HCT116 (cell line): ENCODE results near the gene TSC22D3.

Experiments used
- ATF3 ChIP-seq: IDR thresholded peaks from 2 replicates; pipeline ENCODE4 v1.6.1; 2012
- CEBPB ChIP-seq: IDR thresholded peaks from 2 replicates; pipeline ENCODE4 v1.6.1; 2012; ENCODE audit warnings: low read depth
- CTCF ChIP-seq, 3 experiments: fragments of 200-600 bp in 1 of 3; sonication (generic) in 1 of 3; IDR thresholded peaks in 2 of 3; conservative IDR thresholded peaks in 1 of 3; 2 replicates each; pipeline ENCODE4 v1.5.1; 2012 to 2017; ENCODE audit warnings: low read depth in 2 of 3, low read length in 2 of 3, antibody characterized with exemption in 1 of 3, borderline replicate concordance in 1 of 3, control low read depth in 1 of 3, mild to moderate bottlenecking in 1 of 3, mixed read lengths in 1 of 3, mixed run types in 1 of 3, moderate library complexity in 1 of 3; ENCODE audit not compliant: insufficient read depth in 1 of 3
- EZH2 ChIP-seq: fragments of 200-600 bp; sonication (generic); IDR thresholded peaks from 2 replicates; pipeline ENCODE4 v1.6.1; 2017; ENCODE audit warnings: antibody characterized with exemption, mixed run types
- EZH2phosphoT487 ChIP-seq: fragments of 200-600 bp; IDR thresholded peaks from 2 replicates; pipeline ENCODE4 v1.6.1; 2018; ENCODE audit warnings: antibody characterized with exemption, borderline replicate concordance
- MAX ChIP-seq: IDR thresholded peaks from 2 replicates; pipeline ENCODE4 v1.6.1; 2012
- POLR2A ChIP-seq: IDR thresholded peaks from 2 replicates; pipeline ENCODE4 v1.7.0; 2011; ENCODE audit warnings: borderline replicate concordance; ENCODE audit not compliant: insufficient read depth, insufficient read length; ENCODE audit errors: extremely low read depth
- POLR2AphosphoS5 ChIP-seq: IDR thresholded peaks from 2 replicates; pipeline ENCODE4 v1.6.1; 2011; ENCODE audit warnings: mild to moderate bottlenecking, low read depth, low read length, moderate library complexity
- RAD21 ChIP-seq: IDR thresholded peaks from 2 replicates; pipeline ENCODE4 v1.6.1; 2012; ENCODE audit warnings: low read depth, mild to moderate bottlenecking
- SRF ChIP-seq: IDR thresholded peaks from 2 replicates; pipeline ENCODE4 v1.6.1; 2012; ENCODE audit warnings: low read depth
- TCF7L2 ChIP-seq: IDR thresholded peaks from 2 replicates; pipeline ENCODE4 v1.7.0; 2011; ENCODE audit warnings: borderline replicate concordance, inconsistent platforms; ENCODE audit not compliant: insufficient read depth, insufficient read length; ENCODE audit errors: extremely low read depth
- ZBTB33 ChIP-seq: IDR thresholded peaks from 2 replicates; pipeline ENCODE4 v1.6.1; 2011; ENCODE audit warnings: mild to moderate bottlenecking, low read length, moderate library complexity; ENCODE audit not compliant: insufficient replicate concordance; ENCODE audit errors: extremely low read depth
- ZNF274 ChIP-seq: fragments of 200-500 bp; sonication (Bioruptor generic); IDR thresholded peaks from 2 replicates; pipeline ENCODE4 v1.6.1; 2014; ENCODE audit warnings: mild to moderate bottlenecking, low read depth, low read length, inconsistent platforms

- TF ChIP-seq ZBTB33, result no peak
- no peak for TF ChIP-seq CTCF (IDR thresholded peaks at IDR 0.05 in 2 of 3, conservative IDR thresholded peaks at IDR 0.05 in 1 of 3; ENCODE audit: borderline replicate concordance in 1 of 3, insufficient read depth in 1 of 3, low read depth in 2 of 3, low read length in 2 of 3)
- TF ChIP-seq POLR2AphosphoS5, result no peak
- TF ChIP-seq ATF3, result no peak
- no peak for TF ChIP-seq SRF
- no peak for TF ChIP-seq CEBPB
- TF ChIP-seq RAD21, result no peak
- no peak for TF ChIP-seq EZH2phosphoT487
- no peak for TF ChIP-seq POLR2A
- TF ChIP-seq TCF7L2, result no peak
- no peak for TF ChIP-seq ZNF274
- no peak for TF ChIP-seq MAX
- no peak for TF ChIP-seq EZH2
Observed at GRCh38 chrX:107733686-107734085, 41.9 kb downstream of the TSC22D3 start.
